HEK293T (cell line): ENCODE data around the gene CPB2.

ENCODE experiments used
- CTCF ChIA-PET: fragments of 350-600 bp; formaldehyde crosslinking; extraction: SDS; loops from one replicate; lab custom pipeline; 2021; ENCODE audit warnings: antibody characterized with exemption, inconsistent platforms; lab: Yijun Ruan, JAX
- POLR2A ChIA-PET: fragments of 350-600 bp; formaldehyde crosslinking; extraction: SDS; loops from one replicate; lab custom pipeline; 2020; ENCODE audit warnings: antibody characterized with exemption, inconsistent platforms; lab: Yijun Ruan, JAX
- DNase-seq: peaks from one replicate; pipeline ENCODE4 v3.0.0; 2012; ENCODE audit warnings: mixed read lengths; ENCODE audit errors: extremely low spot score
- ARNT ChIP-seq: fragments of 450-650 bp; IDR thresholded peaks from 2 replicates; pipeline ENCODE4 v1.6.1; 2017; ENCODE audit warnings: mild to moderate bottlenecking
- BHLHE40 ChIP-seq: fragments of 450-650 bp; IDR thresholded peaks from 2 replicates; pipeline ENCODE4 v1.6.1; 2016; ENCODE audit warnings: mild to moderate bottlenecking, moderate library complexity, borderline replicate concordance
- CTBP1 ChIP-seq: fragments of 450-650 bp; IDR thresholded peaks from 2 replicates; pipeline ENCODE4 v1.6.1; 2016; ENCODE audit warnings: borderline replicate concordance
- ELF4 ChIP-seq: fragments of 450-650 bp; IDR thresholded peaks from 2 replicates; pipeline ENCODE4 v1.6.1; 2017; ENCODE audit warnings: antibody characterized with exemption
- FOXA1 ChIP-seq: fragments of 450-650 bp; IDR thresholded peaks from 2 replicates; pipeline ENCODE4 v1.6.1; 2016; ENCODE audit warnings: mild to moderate bottlenecking
- FOXK2 ChIP-seq: fragments of 450-650 bp; IDR thresholded peaks from 2 replicates; pipeline ENCODE4 v1.6.1; 2016; ENCODE audit warnings: mild to moderate bottlenecking
- FOXM1 ChIP-seq: fragments of 450-650 bp; IDR thresholded peaks from 2 replicates; pipeline ENCODE4 v1.6.1; 2017; ENCODE audit warnings: mild to moderate bottlenecking, borderline replicate concordance
- HDGF ChIP-seq: fragments of 450-650 bp; IDR thresholded peaks from 2 replicates; pipeline ENCODE4 v1.6.1; 2017; ENCODE audit warnings: antibody characterized with exemption, borderline replicate concordance
- L3MBTL2 ChIP-seq: fragments of 450-650 bp; conservative IDR thresholded peaks from 2 replicates; pipeline ENCODE4 v1.6.1; 2016; ENCODE audit warnings: mild to moderate bottlenecking
- LEF1 ChIP-seq: fragments of 450-650 bp; IDR thresholded peaks from 2 replicates; pipeline ENCODE4 v1.6.1; 2017; ENCODE audit warnings: mild to moderate bottlenecking, borderline replicate concordance
- NFRKB ChIP-seq: fragments of 450-650 bp; IDR thresholded peaks from 2 replicates; pipeline ENCODE4 v1.6.1; 2016; ENCODE audit warnings: mild to moderate bottlenecking, moderate library complexity
- PKNOX1 ChIP-seq: fragments of 450-650 bp; IDR thresholded peaks from 2 replicates; pipeline ENCODE4 v1.6.1; 2016
- SP1 ChIP-seq: fragments of 450-650 bp; IDR thresholded peaks from 2 replicates; pipeline ENCODE4 v1.6.1; 2017
- SUZ12 ChIP-seq: fragments of 450-650 bp; IDR thresholded peaks from 2 replicates; pipeline ENCODE4 v1.6.1; 2016; ENCODE audit warnings: mild to moderate bottlenecking
- TARDBP ChIP-seq: fragments of 450-650 bp; IDR thresholded peaks from 2 replicates; pipeline ENCODE4 v1.6.1; 2016
- ZNF384 ChIP-seq: fragments of 450-650 bp; IDR thresholded peaks from 2 replicates; pipeline ENCODE4 v1.6.1; 2016

CPB2 gene

GRCh38 chr13:46116653-46117502, 12.0 kb upstream of the CPB2 start:
- POLR2A ChIA-PET = no interaction called here
- no peak for DNase-seq
- TF ChIP-seq NFRKB = no peak
- TF ChIP-seq L3MBTL2 = no peak
- TF ChIP-seq FOXM1 = no peak
- no peak for TF ChIP-seq BHLHE40
- TF ChIP-seq FOXK2 = no peak
- no peak for TF ChIP-seq HDGF
- TF ChIP-seq TARDBP = no peak
- TF ChIP-seq ZNF384 = no peak
- TF ChIP-seq PKNOX1 = no peak
- CTCF ChIA-PET = interaction anchor here (0.8 kb wide), 1 partner anchor 10 kb away, joined by 3 read pairs; no protein-coding TSS in a partner anchor

- ChIA-PET CTCF (no interaction called here), POLR2A (no interaction called here)
- TF ChIP-seq PKNOX1 (no peak), BHLHE40 (no peak), FOXM1 (no peak), FOXK2 (no peak), SP1 (no peak), L3MBTL2 (no peak), TARDBP (no peak), SUZ12 (no peak), FOXA1 (no peak), LEF1 (no peak), ELF4 (no peak), CTBP1 (no peak), HDGF (no peak), ZNF384 (no peak), NFRKB (no peak), ARNT (no peak)
- no peak for DNase-seq
Observed at GRCh38 chr13:46114613-46115012, 9.8 kb upstream of the CPB2 start.

GRCh38 chr13:46113596-46113995, 8.8 kb upstream of the CPB2 start:
- CTCF ChIA-PET = no interaction called here

GRCh38 chr13:46111151-46111550, 6.3 kb upstream of the CPB2 start:
- ChIA-PET CTCF (interaction anchor here (0.6 kb wide), 1 partner anchor 32 kb away, joined by 3 read pairs; no protein-coding TSS in a partner anchor), POLR2A (no interaction called here)
- TF ChIP-seq LEF1 (no peak), SUZ12 (no peak), NFRKB (no peak), ARNT (no peak), ELF4 (no peak), FOXK2 (no peak), FOXA1 (no peak)
- DNase-seq = no peak

More at GRCh38 chr13:46113596-46113995, 8.8 kb upstream of the CPB2 start:
- TF ChIP-seq ELF4 (no peak), L3MBTL2 (no peak), SUZ12 (no peak), FOXK2 (no peak), ARNT (no peak), SP1 (no peak), NFRKB (no peak), PKNOX1 (no peak), TARDBP (no peak)
- no peak for DNase-seq
- POLR2A ChIA-PET = no interaction called here

- POLR2A ChIA-PET = no interaction called here
Observed at GRCh38 chr13:46109451-46109850, 4.6 kb upstream of the CPB2 start.

More at GRCh38 chr13:46109451-46109850, 4.6 kb upstream of the CPB2 start:
- no peak for DNase-seq
- TF ChIP-seq ARNT = no peak
- TF ChIP-seq ZNF384 = no peak
- no peak for TF ChIP-seq FOXA1
- TF ChIP-seq CTBP1 = no peak
- no peak for TF ChIP-seq PKNOX1
- no peak for TF ChIP-seq ELF4
- no peak for TF ChIP-seq TARDBP
- TF ChIP-seq LEF1 = no peak
- no peak for TF ChIP-seq SP1
- TF ChIP-seq SUZ12 = no peak
- no peak for TF ChIP-seq NFRKB
- no peak for TF ChIP-seq BHLHE40
- no peak for TF ChIP-seq HDGF
- TF ChIP-seq L3MBTL2 = no peak
- TF ChIP-seq FOXM1 = no peak
- CTCF ChIA-PET = interaction anchor here (0.7 kb wide), 1 partner anchor 260 kb away, joined by 3 read pairs; no protein-coding TSS in a partner anchor
